ENCODE data around the gene OMP.
A peak's percentile ranks its signal among the peaks of the same experiment; 100 is the strongest.
"Not testable (repeated sequence)": the region's sequence is repeated elsewhere in the genome, so short reads cannot be mapped to it uniquely, and the experiment has no call there.

OMP gene

DNA sequence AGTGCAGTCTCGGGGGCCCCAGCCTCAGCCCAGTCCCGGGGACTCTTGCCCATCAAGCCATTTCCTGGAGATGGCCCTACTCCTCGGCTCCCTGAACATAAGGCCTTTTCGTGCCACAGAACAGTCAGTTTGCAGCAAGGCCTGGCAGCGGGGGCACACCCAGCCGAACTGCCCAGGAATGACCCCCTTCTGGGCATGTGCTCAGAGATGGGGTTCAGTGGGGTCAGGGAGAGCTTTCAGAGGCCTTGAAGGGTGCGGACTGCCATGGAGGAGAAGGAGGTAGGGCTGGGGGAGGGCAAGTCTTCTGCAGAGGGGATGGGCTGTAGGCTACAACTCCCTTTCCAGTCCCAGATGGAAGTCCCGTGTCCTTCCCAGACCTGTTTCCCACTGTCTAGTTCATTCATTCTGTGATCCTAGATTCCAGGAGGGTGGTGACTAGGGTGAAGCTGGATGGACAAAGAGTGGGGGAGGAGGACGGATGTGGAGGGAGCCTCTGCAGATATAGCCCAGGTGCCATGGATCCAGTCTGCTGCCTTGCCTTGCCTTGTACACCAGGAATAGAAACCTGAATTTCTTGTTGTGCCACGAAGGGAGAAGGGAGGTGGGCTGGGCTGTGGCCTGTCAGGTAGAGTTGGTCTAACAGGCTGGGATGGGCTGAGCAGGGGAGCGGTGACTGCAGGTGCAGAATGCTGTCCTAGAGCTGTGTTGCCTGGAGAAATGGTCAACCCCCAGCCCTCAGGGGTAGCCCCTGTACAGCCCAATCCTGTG, 14.2 kb upstream of the OMP start:
- no peak for DNase-seq

DNA sequence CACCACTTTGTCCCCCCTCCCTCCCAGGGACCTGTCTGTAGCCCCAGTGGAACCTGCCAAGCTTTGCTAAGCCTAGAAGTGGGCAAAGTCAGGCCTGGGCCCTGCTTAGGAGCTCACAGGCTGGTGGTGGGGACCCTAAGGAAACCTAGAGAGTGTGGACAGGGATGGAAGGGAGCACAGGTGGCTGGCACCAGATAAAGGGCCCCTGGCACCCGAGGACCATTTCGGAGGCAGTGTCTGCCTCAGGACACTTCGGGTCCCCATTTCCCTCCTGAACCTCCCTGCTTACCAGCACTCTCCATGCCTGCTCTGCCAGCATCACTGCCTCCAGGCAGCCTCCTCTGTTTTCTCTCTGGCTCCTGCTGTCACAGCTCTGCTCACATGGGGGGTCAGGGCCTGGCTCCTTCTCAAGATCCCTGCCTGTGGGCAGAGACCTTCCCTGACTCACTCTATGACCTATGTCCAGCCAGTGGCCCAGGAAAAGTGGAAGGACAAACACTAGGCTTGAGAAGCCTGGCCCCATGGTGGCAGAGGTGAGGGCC, 13.6 kb upstream of the OMP start:
- DNase-seq = no peak

DNA sequence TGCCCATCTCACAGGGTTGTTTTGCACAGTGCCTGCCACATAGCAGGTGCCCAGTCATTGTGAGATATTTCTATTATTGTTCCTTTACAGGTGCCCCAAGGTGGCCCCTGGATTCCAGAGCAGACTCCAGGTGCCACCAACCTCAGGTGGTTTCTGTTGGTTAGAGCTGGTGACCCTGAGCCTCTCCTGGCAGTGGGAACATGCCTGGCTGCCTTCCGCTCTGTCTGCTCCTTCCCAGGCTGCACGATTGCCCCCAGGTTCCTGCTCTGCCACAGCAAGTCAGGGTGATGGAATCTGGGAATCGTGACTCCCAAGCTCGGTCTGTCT, 12.6 kb upstream of the OMP start:
- DNase-seq = no peak

DNA sequence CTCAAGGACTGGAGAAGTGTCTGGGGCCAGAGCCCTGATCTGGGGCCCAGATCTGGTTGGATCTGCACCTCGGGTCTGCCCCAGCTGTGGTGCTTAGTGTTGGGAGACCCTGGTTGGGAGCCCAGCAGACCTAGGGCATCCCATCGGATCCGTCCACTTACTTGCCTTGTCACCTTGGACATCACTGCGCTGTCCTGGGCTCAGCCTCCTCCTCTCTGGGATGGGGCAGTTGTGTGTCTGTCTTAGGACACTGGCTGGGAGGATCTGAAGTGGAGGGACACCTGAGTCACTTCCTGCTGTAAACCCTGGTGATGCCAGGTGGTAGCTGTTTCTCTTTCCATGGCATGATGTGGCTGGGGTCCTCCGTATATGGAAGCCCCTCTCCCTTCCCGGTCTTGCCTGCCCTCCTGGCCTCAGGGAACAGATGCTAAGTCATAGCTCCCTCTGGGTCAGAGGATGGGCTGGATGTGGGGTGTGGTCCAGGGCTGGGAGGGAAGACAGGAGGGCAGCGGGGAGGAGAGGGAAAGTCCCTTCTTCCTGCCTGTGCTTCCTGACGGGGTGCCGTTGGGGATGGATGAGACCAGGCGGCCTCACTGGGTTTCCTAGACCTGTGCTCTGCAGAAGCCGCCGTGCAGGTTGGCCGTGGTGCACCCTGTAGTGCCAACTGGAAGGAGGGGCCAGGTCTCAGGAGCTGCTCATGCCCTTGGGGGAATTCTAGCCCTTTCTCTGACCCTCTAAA, 12.1 kb upstream of the OMP start:
- no peak for DNase-seq

DNA sequence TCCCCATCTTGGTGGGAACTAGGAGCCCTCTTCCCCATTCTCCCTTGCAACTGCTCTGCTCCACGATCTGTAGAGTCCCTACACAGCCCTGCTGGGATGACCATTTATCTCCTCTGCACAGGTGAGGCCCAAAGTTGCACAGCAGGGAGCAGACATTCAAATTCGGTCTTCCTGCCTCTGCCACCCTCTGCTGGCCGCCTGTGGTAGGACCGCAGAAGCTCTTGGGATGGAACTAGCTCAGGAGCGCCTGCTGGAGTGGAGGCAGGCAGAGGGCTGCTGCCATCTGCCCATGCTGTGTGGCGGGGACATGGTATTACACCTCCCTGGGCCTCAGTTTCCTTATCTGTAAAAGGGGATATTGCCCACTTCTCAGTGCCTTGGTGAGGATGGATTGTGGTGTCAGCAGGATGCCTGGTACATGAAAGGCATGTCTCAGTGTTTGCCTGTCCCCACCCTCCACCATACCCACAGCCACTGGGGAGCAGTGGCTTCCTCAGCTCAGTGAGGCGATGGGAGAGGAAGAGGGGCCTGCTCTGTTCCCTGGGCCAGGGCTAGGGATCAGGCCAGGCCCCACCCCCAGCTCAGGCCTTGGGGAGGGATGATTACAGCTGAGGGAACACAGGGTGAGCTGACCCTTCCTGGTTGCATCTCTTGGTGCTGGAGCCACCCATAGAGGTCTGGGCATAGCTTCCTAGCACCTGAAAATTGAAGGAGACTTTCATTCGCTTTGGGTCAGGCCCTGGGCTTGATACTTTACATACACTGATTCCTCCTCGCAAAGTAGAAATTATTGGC, 11.3 kb upstream of the OMP start:
- peak in 1 of 2 experiments; percentile 56 for DNase-seq

DNA sequence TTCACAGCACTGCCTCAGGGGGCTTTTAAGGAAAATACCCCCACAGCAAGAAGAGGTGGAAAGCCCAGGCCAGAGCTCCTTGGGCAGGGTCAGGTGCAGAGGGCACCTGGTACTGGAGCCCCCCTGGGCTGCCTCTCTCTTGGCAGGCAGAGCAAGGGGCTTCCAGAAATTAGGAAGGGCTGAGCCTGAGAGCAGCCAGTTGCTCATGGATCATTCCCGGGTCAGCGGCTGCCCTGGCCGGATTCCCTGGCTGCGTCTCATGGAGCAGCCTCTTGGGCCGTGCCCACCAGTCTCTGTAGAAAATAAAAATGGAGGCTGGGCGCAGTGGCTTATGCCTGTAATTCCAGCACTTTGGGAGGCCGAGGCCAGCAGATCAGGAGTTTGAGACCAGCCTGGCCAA, 10.3 kb upstream of the OMP start:
- no peak for DNase-seq

DNA sequence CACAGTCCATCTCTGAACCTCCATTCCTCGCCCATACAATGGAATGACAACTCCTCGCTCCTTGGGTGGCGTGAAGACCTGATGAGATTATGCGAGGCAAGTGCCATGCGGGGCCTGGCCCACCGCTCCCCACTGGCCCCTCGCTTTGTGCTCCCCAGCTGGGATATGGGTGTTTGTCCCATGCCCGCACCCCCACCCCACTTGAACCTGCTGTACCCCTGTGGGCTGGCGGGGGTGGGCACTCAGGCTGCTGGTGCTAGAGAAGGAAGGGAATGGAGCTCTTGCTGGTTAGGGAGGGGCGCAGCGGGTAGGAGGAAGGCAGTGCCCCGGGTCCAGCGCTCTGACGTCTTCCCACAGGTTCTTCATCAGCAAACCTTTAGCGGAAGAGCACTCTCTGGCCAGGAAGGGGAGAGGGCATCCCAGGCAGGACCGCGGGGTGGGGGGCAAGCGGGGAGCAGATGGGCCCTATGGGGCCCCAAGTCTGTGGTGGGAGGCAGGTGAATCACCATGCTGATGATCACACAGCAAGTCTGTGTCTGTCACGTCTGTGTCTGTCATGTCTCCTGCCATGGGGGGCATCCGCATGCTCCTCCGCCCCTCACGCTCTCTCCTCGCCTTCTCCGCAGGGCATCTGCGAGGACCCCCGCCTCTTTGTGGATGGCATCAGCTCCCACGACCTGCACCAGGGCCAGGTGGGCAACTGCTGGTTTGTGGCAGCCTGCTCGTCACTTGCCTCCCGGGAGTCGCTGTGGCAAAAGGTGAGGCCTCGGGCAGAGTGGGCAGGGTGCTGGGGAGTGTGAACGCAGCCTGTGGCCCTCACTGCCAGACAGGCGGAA, 9.4 kb upstream of the OMP start:
- DNase-seq = no peak

DNA sequence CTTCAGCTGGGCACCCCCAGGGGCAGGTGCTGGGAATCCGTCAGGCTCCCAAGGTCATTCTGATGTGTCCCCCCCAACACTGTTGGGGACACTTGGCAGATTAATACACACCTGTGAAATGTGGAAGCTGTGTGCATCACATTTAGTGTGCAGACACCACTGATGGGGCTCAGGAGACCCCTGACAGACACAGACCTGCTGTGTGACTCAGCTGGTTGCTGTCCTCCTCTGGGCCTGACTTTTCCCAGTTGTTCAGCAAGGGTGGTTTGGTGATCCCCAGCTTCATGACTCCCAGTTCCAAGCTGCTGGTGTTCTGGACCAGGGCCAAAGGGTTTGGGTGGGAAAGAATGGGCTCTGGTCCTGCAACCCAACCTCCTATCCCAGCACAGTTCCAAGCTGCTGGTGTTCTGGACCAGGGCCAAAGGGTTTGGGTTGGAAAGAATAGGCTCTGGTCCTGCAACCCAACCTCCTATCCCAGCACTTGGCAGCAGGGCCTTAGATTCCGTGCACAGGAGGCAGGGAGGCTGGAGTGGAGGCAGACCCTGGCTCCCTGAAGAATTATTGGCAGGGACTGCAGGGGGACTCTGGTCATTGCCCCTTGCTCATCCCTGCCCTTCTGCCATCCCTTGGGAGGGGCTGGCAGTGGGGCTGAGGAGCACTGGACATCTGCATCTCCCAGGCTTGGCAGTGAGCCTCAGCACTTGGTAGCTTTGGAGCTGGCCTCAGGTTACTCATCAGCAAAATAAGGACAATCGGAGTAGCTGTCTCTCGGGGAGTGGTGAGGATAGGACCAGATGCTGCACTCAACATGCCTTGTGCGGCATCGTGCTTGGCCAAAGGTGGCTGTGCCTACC, 8.4 kb upstream of the OMP start:
- DNase-seq = no peak

DNA sequence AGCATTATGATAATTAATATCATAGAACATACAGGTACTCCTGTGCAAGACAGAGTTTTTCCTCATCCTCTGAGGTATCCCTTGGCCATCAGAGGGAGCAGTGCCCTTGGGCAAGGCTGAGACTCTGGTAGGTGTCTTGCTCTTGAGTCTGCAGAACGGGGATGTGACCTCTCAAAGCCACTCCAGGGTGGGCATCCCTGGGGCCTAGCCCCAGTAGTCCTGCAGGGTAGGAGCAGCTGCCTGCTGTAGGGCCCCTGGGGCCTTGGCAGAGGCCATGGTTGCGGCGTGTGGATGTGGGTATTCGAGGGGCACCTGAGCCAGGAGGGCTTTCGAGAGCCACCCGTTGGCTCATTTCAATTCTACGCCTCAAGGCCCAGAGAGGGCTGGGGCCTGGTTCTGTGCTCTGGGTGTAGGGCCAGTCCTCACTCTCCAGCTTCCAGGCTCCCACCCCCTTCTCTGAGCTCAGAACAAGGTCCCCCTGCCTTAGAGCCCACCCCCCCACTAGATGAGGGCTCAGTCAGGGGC, 7.7 kb upstream of the OMP start:
- no peak for DNase-seq

DNA sequence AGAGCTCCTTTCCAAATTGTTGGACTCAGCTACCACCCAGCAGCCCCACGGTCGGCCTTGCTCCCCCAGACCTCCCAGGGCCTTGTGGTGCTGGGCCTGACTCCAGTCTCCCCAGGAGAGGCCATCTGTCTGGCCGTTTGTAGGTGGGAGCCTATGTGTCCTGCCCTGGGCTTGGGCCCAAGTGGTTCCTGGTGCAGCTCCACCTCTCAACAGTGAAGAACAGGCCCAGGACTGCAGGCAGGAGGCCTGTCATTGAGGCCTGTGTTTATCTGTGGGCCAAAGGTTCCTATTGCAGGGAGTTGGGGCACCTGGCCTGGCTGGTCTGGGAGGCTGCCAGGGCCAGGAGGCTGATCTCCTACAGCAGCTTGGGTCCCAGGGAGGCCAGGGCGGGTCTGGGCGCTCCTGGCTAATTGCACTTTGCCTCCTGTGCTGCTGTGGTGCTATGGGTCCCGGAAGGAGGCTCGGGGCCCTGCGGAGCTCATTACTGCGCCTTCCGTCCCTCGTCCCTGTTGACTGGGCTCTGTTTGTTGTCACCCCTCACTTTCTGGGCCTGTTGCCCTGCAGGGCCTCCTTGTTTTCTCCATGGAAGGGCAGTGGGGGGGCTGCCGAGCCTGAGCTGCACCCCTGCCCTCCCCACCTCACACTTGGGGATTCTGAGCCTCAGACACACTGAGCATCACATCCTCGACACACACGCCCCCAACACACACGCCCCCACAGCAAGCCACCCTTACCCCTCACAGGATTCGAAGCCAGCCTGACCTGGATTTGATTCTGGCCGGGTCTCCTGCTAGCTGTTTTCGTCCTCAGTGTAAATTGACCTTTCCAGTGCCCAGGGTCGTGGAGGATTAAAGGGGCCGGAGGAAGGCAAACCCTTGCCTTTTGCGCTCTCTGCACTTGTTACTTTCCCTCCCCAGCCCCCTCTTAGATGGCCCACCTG, 6.8 kb upstream of the OMP start:
- DNase-seq = no peak

DNA sequence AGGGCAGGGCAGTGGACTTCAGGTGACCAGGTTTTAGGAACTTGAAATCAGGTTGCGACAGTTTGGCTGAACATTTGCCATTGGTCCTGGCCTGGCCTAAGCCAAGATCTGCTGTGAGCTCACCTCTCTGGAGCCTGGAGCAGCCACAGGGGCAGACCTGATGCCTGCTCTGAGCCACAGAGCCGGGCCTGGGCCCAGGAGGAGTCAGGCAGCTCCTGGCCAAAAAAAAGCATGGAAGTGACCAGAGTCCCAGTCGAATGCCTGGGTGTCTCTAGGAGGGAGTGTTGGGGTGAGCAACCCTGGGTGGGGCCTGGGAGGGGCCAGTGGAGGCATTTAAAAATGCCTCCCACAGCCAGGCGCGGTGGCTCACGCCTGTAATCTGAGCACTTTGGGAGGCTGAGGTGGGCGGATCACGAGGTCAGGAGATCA, 6.0 kb upstream of the OMP start:
- no peak for DNase-seq

DNA sequence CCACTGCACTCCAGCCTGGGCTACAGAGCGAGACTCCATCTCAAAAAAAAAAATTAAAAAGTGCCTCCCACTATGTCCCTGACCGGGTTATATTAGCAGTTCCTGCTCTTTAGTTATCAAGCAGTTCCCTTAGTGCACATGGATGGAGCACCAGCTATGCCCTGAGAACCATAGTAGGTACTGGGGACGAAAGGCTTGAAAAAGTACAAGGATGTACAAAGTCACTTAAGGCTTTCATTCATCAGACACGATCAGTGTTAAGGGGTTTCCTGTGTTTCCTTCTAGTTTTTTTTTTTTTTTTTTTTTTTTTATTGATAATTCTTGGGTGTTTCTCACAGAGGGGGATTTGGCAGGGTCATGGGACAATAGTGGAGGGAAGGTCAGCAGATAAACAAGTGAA, 5.5 kb upstream of the OMP start:
- not testable (repeated sequence) for DNase-seq

DNA sequence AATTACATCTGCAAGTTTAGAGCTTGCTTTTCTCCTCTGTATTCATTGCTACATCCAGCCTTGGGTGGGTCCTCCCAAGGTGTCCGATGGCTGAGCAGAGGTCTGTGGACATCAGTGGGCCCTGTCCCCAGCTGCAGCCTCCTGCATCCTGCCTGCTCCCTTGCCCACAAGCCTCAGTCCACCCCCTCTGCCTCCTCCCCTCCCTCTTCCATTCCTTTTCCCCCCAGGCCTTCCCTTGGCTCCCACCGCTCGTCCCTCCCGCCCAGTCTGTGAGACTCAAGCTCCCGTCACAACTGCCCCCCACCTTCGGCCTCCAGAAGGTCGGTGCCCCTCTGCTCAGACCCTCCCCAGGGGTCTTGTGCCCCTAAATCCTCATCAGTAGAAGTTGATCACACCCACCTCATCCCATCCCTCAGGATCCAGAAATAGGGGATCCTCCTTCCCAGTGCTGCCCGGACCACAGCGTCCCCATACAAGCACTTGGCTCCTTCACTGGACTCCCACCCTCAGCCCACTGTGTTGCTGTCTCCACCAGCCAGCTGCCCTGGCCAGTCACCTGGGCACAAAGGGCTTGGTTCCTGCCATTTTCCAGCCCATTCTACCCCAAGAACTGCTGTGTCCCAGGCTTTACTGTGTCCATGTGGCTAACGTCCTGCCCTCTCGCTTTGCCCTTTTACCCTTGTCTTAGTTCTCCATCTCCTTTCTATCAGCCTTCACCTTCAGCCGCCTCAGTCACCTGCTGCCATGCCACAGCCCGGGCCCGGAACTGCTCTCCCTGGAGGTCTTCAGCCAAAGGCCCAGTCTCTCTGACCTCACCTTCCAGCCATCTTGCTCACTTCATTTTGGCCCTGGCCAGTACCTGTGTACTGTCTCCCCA, 2.2 kb upstream of the OMP start:
- DNase-seq = no peak

DNA sequence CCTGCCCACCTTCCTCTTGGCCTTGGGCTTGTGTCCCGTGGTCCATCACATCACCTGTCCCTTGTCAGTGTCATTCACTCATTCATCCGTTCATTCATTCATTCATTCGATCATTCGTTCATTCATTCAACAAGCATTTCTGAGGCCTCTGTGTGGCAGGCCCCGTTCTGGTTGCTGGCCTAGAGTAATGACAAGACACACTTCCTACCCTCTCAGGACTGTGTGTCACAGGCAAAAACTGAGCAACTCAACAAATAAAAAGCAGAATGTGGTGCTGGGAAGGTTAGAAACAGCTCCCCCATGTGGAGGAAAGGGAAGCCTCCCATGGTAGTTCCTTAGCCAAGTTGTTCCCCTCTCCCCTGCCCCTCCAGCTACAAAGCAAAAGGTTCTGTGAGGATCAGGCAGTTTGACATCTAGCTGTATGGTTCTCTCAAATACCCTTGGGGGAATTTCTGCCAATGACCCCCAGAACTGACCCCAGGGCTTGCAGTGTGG, 1.6 kb upstream of the OMP start:
- peak in 1 of 2 experiments; percentile 20 for DNase-seq

DNA sequence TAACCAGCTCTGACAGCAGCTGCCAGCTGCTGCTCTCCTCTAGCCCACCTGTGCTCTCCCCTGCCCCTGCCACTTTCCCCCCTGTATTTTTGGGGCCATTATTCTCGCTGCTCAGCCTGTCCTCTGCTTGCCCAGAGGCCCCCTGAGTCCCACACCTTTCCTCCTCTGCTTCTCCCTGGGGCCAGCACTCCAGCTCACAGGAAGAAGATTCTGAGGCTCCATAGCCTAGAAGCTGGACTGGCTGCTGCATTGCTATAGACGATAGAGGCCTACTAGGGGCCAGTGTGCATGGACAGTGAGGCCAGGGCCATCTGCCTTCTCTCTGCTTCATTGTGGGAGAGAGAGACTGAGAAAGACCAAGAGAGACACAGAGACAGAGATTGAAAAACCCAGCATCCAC, 679 bp downstream of the OMP start:
- no peak for DNase-seq

DNA sequence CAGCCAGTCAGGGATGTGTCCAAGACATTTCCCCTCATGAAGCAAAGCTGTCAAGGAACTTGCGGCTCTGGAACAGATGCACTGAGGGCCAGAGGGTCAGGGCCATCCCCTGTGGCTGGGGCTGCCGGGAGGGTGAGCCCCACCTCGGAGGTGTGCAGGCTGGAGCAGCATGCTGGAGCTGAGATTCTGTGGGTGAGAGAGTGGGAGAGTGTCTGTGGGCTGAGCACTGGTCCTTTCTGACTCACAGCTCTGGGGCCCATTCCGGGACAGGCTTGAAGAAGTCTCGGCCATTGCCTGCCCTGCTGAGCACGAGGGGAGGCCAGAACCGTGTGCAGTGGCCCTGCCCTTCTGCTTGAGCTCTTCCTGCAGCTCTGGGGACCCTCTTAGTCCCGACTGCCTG, 2.1 kb downstream of the OMP start:
- no peak for DNase-seq

DNA sequence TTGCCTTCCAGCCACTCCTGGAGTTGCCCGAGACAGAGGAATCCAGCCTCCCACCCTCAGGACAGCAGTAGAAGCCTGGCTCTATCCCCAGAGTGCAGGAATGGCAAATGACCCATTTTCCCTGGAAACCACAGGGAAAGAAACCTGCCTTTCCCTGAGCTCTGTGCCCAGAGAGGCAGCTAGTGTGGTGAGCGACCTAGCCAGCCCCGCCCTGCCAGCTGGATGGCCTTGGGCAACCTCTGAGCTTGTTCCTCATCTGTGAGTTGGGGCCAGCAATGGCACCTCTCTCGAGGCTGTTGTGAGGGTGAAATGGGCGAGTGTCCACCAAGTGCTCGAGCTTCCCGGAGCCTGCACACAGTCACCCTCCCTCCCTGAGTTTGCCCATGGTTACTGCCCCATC, 3.7 kb downstream of the OMP start:
- DNase-seq = no peak

DNA sequence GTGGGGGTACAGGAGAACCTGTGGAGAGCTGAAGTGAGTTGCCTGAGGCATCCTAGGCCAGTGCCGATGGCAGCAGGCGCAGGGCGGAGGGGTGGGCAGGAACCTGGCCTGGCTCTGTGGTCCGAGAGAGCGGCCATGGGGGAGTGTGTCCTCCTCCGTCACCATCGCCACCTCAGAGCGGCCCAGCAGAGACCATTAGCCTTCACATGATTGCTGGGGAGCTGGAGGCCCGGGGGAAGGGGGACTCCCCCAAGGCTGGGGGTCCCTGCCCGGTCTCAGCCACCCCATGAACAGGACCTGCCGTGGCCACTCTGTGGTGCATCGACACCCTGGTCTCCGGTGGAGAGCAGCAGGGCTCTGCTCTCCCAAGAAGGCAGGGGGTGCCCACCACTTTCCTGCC, 4.1 kb downstream of the OMP start:
- DNase-seq = no peak

DNA sequence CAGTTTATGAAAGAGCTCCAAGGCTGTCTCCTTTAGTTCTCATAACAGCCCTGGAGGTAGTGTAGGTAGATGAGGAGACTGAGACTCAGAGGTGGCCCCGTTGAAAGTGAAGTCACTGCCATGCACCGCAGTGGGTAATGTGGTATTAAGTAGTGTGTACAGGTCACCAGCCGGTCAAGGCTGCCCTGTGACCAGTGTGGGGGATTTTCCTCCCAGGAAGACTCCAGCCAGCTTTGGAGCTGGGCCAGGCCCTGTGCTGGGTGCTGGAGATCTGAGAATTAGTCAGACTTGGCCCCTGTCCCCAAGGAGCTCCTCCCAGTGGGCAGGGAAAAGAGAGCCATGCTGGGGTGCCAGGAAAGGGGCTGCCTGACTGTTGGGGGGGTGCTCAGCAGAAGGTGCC, 5.3 kb downstream of the OMP start:
- peak in 1 of 2 experiments; percentile 67 for DNase-seq

Measured in SW 1271 (cell line).